Left lung (tissue), 10 donors: ENCODE measurements around the gene HKDC1. TPM values are rescaled to one million over a fixed set of nuclear protein-coding genes. Genes with fewer than 3 reads are reported as not detected.

Experiments
- ATAC-seq: fragments of 200-7000 bp; cut with Tn5 transposase; one replicate; pipeline ENCODE4 v1.9.1; 2020; ENCODE audit warnings: moderate library complexity
- DNase-seq, 4 donors: peaks; one replicate each; pipeline ENCODE4 v3.0.0-alpha.2; 2013 to 2020
- H3K27ac ChIP-seq, 2 donors: fragments of 200-600 bp; sonication (generic) in 1 of 2; one replicate each; pipeline versions ENCODE4 v1.5.0 to v1.8.0; 2020 to 2021
- H3K27me3 ChIP-seq, 2 donors: fragments of 200-600 bp; sonication (generic) in 1 of 2; one replicate each; pipeline versions ENCODE4 v1.5.0 to v1.8.0; 2020 to 2021
- H3K36me3 ChIP-seq, 2 donors: fragments of 200-600 bp; sonication (generic) in 1 of 2; one replicate each; pipeline versions ENCODE4 v1.5.0 to v1.8.0; 2020 to 2021
- H3K4me1 ChIP-seq, 2 donors: fragments of 200-600 bp; one replicate each; pipeline ENCODE4 v1.8.0; 2021
- H3K4me3 ChIP-seq, 2 donors: fragments of 200-600 bp; sonication (generic) in 1 of 2; one replicate each; pipeline versions ENCODE4 v1.5.0 to v1.8.0; 2020 to 2021; ENCODE audit warnings: mild to moderate bottlenecking in 1 of 2
- H3K9me3 ChIP-seq, 2 donors: fragments of 200-600 bp; sonication (generic) in 1 of 2; one replicate each; pipeline versions ENCODE4 v1.5.0 to v1.8.0; 2020 to 2021
- intact Hi-C, 2 donors: fragments of 100-400 bp; cut with DNase I; formaldehyde crosslinking; loops; one replicate each; pipeline versions ENCODE4 v1.11.2 to v1.14.2; 2022
- polyA plus RNA-seq, 6 donors: library from polyadenylated mRNA; unstranded; fragments of 120-200 nt; gene quantifications; one replicate each; pipeline ENCODE4 v1.2.1, GENCODE V29; 2013; ENCODE audit not compliant: insufficient read length in 6 of 6
- total RNA-seq, 2 donors: library from RNA; stranded (reverse); fragmentation: NEBNext Ultra II Directional; extraction: Animal tissue kit (Norgen Biotek cat#: 25700); gene quantifications; one replicate each; pipeline ENCODE4 v1.2.1, GENCODE V29; 2021
- TF ChIP-seq, protein P1 (sequence below), 2 donors: fragments of 200-600 bp; sonication (generic) in 1 of 2; IDR thresholded peaks; one replicate each; pipeline versions ENCODE4 v1.5.0 to v1.8.0; 2021; ENCODE audit warnings: antibody characterized with exemption in 2 of 2
- donor health status: DM: no; HTN: yes; CAD: no.
- donor health status: DM: no; HTN: no; CAD: no.

HKDC1 gene
- total and polyA plus RNA-seq, 8 donors: 0.71 to 9.7 (median 4.3) TPM

DNA sequence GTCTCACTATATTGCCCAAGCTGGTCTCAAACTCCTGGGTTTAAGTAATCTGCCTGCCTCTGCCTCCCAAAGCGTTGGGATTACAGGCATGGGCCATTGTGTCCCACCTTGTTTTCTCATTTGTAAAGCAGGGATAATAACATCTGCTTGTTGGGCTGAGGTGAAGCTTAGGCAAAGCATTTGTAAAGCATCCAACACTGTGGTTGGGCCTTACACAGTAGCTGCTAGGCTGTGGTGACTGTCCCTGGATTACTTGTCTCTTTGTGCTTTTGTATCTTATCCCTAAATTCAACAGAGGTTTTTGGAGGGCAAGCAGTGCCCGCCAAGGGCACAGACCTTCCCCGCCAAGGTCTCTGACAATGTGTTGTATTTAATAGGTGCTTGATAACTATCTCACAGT is 14.3 kb downstream of the HKDC1 start:
- no peak overlapping the region for H3K27ac ChIP-seq
- peaks cover 0 to 11% of the 10 kb centered on the region in 2 donors for H3K4me1 ChIP-seq
- intact Hi-C loops: loop anchor here (10.0 kb wide), 2 partner anchors 160 to 270 kb away; no protein-coding TSS in a partner anchor
- TF ChIP-seq, protein P1, sequence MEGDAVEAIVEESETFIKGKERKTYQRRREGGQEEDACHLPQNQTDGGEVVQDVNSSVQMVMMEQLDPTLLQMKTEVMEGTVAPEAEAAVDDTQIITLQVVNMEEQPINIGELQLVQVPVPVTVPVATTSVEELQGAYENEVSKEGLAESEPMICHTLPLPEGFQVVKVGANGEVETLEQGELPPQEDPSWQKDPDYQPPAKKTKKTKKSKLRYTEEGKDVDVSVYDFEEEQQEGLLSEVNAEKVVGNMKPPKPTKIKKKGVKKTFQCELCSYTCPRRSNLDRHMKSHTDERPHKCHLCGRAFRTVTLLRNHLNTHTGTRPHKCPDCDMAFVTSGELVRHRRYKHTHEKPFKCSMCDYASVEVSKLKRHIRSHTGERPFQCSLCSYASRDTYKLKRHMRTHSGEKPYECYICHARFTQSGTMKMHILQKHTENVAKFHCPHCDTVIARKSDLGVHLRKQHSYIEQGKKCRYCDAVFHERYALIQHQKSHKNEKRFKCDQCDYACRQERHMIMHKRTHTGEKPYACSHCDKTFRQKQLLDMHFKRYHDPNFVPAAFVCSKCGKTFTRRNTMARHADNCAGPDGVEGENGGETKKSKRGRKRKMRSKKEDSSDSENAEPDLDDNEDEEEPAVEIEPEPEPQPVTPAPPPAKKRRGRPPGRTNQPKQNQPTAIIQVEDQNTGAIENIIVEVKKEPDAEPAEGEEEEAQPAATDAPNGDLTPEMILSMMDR (IDR thresholded peaks at IDR 0.05): no peak
- H3K36me3 ChIP-seq: no peaks in the 10 kb centered on the region
- ATAC-seq (no peak), DNase-seq (no peak)
- H3K9me3 ChIP-seq: no peaks in the 10 kb centered on the region
- H3K4me3 ChIP-seq: no peak overlapping the region
- H3K27me3 ChIP-seq: no peaks in the 10 kb centered on the region

GRCh38 chr10:69237528-69238159 is 17.5 kb downstream of the HKDC1 start:
- DNase-seq (peak; percentile 80 to 95 (median 86)), ATAC-seq (peak; percentile 99)
- no peak overlapping the region for H3K27ac ChIP-seq
- no peaks in the 10 kb centered on the region for H3K9me3 ChIP-seq
- H3K4me3 ChIP-seq: no peak overlapping the region
- H3K4me1 ChIP-seq: peaks cover 0 to 20% of the 10 kb centered on the region in 2 donors
- H3K36me3 ChIP-seq: no peaks in the 10 kb centered on the region
- no peaks in the 10 kb centered on the region for H3K27me3 ChIP-seq
- intact Hi-C loops: loop anchor here (5.0 to 10.0 kb wide), 3 partner anchors 155 to 267 kb away; no protein-coding TSS in a partner anchor
- TF ChIP-seq, protein P1 (IDR thresholded peaks at IDR 0.05): peak; percentile 92 to 93

DNA sequence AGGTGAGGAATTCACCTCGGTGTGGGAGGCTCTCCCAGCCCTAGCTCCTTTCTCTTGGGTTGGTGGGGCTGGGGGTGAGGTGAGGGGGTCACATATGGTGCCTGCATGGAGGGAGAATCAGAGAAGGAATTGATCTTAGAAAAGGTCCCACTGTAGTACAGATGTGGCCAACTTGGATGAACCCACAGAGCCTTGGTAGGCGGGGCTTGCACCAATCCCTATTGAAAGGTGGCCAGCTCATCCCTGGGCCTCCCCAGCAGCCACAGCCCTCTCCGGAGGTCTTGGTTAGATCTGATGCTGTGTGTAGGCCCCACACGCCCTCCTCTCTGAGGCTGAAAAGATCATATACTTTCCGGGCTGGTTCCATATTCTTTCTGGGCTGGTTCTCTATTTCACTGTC is 19.0 kb downstream of the HKDC1 start:
- TF ChIP-seq, protein P1 (IDR thresholded peaks at IDR 0.05): no peak
- H3K36me3 ChIP-seq: no peaks in the 10 kb centered on the region
- no peaks in the 10 kb centered on the region for H3K27me3 ChIP-seq

GRCh38 chr10:69239816-69240434 is 19.8 kb downstream of the HKDC1 start:
- peaks cover 0 to 20% of the 10 kb centered on the region in 2 donors for H3K4me1 ChIP-seq
- ATAC-seq (no peak), DNase-seq (no peak)
- H3K9me3 ChIP-seq: no peaks in the 10 kb centered on the region
- TF ChIP-seq, protein P1 (IDR thresholded peaks at IDR 0.05): no peak
- H3K36me3 ChIP-seq: no peaks in the 10 kb centered on the region
- H3K4me3 ChIP-seq: no peak overlapping the region
- intact Hi-C loops: loop anchor here (5.0 to 10.0 kb wide), 3 partner anchors 152 to 265 kb away; no protein-coding TSS in a partner anchor
- H3K27ac ChIP-seq: peak overlapping the region in 1 of 2 donors; percentile 18
- H3K27me3 ChIP-seq: no peaks in the 10 kb centered on the region

More for the DNA sequence above, 19.0 kb downstream of the HKDC1 start:
- DNase-seq (no peak), ATAC-seq (no peak)
- H3K4me3 ChIP-seq: no peak overlapping the region
- intact Hi-C loops: loop anchor here (5.0 to 10.0 kb wide), 3 partner anchors 153 to 266 kb away; no protein-coding TSS in a partner anchor
- H3K27ac ChIP-seq: peak overlapping the region in 1 of 2 donors; percentile 18
- H3K9me3 ChIP-seq: no peaks in the 10 kb centered on the region
- H3K4me1 ChIP-seq: peaks cover 0 to 20% of the 10 kb centered on the region in 2 donors

DNA sequence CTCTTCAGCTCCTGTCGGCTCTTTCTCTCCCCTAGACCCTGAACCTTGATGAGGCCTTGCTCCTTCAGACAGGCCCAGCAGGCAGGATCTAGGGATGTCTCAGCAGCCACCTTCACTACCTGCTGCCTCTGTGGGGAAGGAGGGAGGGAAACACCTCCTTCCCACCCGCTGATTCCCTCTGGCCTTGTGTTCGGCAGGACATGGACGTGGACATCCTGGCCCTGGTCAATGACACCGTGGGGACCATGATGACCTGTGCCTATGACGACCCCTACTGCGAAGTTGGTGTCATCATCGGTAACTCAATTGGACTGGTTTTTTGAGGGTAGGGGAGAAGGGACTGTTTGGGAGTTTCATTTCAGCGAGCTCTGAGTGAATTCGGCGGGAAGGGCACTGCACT is 20.3 kb downstream of the HKDC1 start:
- no peak for DNase-seq
- Histone ChIP-seq H3K9me3 (no peaks in the 10 kb centered on the region), H3K27me3 (no peaks in the 10 kb centered on the region), H3K36me3 (no peaks in the 10 kb centered on the region), H3K4me1 (peaks cover 0 to 20% of the 10 kb centered on the region in 2 donors), H3K4me3 (no peak overlapping the region), H3K27ac (no peak overlapping the region)
- TF ChIP-seq, protein P1 (IDR thresholded peaks at IDR 0.05): no peak
- ATAC-seq: no peak
- intact Hi-C loops: no loop called here
